Esophagus (tissue), 2 donors: Measurements from ENCODE around the gene CFLAR. TPM values are rescaled to one million over a fixed set of nuclear protein-coding genes. Genes with fewer than 3 reads are reported as not detected.
"Not testable (repeated sequence)": the region's sequence is repeated elsewhere in the genome, so short reads cannot be mapped to it uniquely, and the experiment has no call there.

ENCODE experiments used
- H3K27ac ChIP-seq, 2 donors: one replicate each; pipeline ENCODE4 v1.5.1; 2013; ENCODE audit warnings: low read depth in 2 of 2, mild to moderate bottlenecking in 2 of 2, inconsistent platforms in 1 of 2, low read length in 1 of 2, moderate library complexity in 1 of 2
- H3K27me3 ChIP-seq, 2 donors: one replicate each; pipeline ENCODE4 v1.6.1; 2013; ENCODE audit warnings: low read length in 2 of 2, control low read depth in 1 of 2, mild to moderate bottlenecking in 1 of 2; ENCODE audit not compliant: insufficient read depth in 2 of 2, control insufficient read depth in 1 of 2
- H3K36me3 ChIP-seq, 2 donors: one replicate each; pipeline ENCODE4 v1.6.1; 2013; ENCODE audit warnings: low read length in 1 of 2; ENCODE audit not compliant: control insufficient read depth in 2 of 2, insufficient read depth in 2 of 2
- H3K4me1 ChIP-seq, 2 donors: one replicate each; pipeline ENCODE4 v1.6.1; 2013; ENCODE audit warnings: low read length in 1 of 2; ENCODE audit not compliant: control insufficient read depth in 2 of 2, insufficient read depth in 2 of 2
- H3K4me3 ChIP-seq, 2 donors: one replicate each; pipeline ENCODE4 v1.5.1; 2013; ENCODE audit warnings: low read length in 2 of 2, mild to moderate bottlenecking in 2 of 2, low read depth in 1 of 2, moderate library complexity in 1 of 2
- H3K9me3 ChIP-seq, 2 donors: one replicate each; pipeline ENCODE4 v1.6.1; 2013; ENCODE audit warnings: mild to moderate bottlenecking in 2 of 2, low read depth in 1 of 2, low read length in 1 of 2, moderate library complexity in 1 of 2; ENCODE audit not compliant: control insufficient read depth in 2 of 2, insufficient read depth in 1 of 2
- WGBS, 2 donors: extraction: QIAGEN DNeasy Blood & Tissue Kit; methylation state at CpG; one replicate each; pipeline ENCODE4 v1.1.7; 2013; 5-methylcytosine and 5-hydroxymethylcytosine counted together
- polyA plus RNA-seq, 2 donors: library from polyadenylated mRNA; stranded (reverse); fragments of 200-250 nt; gene quantifications; one replicate each; pipeline ENCODE4 v1.2.3, GENCODE V29; 2013
- donor health status: healthy with polysubstance abuse.
- donor health status: Bipolar disorder and iron deficiency.

Gene CFLAR
- polyA plus RNA-seq, 2 donors: 39.6 to 58.5 TPM

DNA sequence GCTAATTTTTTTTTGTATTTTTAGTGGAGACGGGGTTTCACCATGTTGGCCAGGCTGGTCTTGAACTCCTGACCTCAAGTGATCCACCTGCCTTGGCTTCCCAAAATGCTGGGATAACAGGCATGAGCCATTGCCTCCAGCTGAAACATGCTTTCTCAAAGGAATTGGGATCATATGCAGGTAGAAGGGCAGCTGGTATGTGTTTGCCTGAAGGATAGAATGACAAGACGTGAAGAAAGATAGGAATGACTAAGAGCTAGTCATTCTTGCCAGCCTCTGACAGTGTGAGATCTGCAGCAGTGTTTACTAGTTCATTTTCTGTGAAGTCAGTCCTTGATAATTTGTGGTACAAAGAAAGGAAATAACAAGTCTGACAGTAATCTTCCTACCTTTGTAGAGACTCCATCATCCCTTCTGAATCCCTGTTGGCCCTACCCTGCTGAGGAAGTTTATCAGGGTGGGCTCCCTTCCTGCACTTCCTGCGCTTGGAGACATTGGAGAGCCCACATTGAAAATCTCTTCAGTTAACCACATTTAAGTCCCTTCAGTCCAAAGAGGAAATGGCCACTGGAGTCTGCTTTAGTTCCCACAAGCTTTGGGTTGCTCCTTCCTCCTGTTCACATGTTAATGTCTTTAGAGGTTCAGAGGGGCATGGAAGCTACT is 14.7 kb downstream of the CFLAR start:
- H3K4me3 ChIP-seq: peak overlapping the region in 1 of 2 donors; percentile 27
- peak overlapping the region; percentile 82 to 83 for H3K27ac ChIP-seq
- H3K4me1 ChIP-seq: peaks cover 3 to 9% of the 10 kb centered on the region in 2 donors
- H3K36me3 ChIP-seq: peaks cover 0 to 2% of the 10 kb centered on the region in 2 donors
- WGBS, 2 donors: 44 to 52% methylated on average over 3 of the region's 3 CpGs
- no peaks in the 10 kb centered on the region for H3K27me3 ChIP-seq
- no peaks in the 10 kb centered on the region for H3K9me3 ChIP-seq

GRCh38 chr2:201132518-201132917 is 16.6 kb downstream of the CFLAR start:
- 29 to 39% methylated on average over 1 of the region's 1 CpG for WGBS, 2 donors
- peak overlapping the region in 1 of 2 donors; percentile 42 for H3K27ac ChIP-seq
- H3K27me3 ChIP-seq: no peaks in the 10 kb centered on the region
- H3K4me3 ChIP-seq: no peak overlapping the region
- H3K4me1 ChIP-seq: peaks cover 2 to 6% of the 10 kb centered on the region in 2 donors
- peaks cover 2 to 14% of the 10 kb centered on the region in 2 donors for H3K36me3 ChIP-seq
- H3K9me3 ChIP-seq: no peaks in the 10 kb centered on the region

DNA sequence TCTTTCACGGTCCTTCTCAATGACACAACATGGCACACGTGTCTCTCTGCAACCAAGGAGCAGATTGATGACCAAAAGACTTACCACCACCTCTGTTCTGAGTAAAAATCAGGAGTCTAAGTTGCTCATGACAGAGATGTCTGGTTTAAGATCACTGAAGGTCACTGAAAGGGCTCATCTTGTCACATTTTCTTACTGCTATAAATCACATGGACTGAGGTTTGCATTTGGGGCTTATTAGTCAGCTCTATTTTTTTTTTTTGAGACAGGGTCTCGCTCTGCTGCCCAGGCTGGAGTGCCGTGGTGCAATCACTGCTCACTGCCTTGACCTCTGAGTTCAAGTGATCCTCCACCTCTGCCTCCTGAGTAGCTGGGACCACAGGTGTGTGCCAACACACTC is 19.4 kb downstream of the CFLAR start:
- Histone ChIP-seq H3K4me3 (no peak overlapping the region), H3K4me1 (peaks cover 0 to 9% of the 10 kb centered on the region in 2 donors), H3K27ac (peak overlapping the region in 1 of 2 donors; percentile 36), H3K9me3 (no peaks in the 10 kb centered on the region), H3K27me3 (no peaks in the 10 kb centered on the region), H3K36me3 (peaks cover 14 to 26% of the 10 kb centered on the region in 2 donors)
- 79 to 86% methylated on average over 4 of the region's 4 CpGs for WGBS, 2 donors

DNA sequence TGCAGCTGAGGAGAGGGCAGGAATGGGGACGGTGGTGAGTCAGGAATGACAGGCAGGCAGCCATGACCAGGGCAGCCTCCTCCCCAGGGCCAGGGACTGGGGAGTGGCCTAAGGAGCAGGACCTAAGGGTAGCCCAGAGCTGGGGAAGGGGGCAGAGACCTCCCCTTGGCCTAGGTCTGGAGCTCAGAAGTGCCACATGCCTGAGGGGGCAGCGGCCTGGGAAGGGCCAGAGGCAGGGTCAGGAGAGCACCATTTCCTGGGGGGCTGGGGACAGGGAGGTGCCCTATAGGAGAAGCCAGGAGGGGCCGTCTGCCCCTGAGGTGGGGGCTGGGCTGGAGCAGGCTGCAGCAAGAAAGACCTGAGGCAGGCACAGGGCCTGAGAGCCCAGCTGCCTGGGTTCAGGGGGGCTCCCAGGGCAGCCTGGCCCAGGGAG is 20.9 kb downstream of the CFLAR start:
- peaks cover 0 to 9% of the 10 kb centered on the region in 2 donors for H3K4me1 ChIP-seq
- peak overlapping the region; percentile 16 to 27 for H3K27ac ChIP-seq
- H3K9me3 ChIP-seq: no peaks in the 10 kb centered on the region
- H3K4me3 ChIP-seq: no peak overlapping the region
- WGBS, 2 donors: 76 to 78% methylated on average over 3 of the region's 3 CpGs
- H3K27me3 ChIP-seq: no peaks in the 10 kb centered on the region
- peaks cover 14 to 26% of the 10 kb centered on the region in 2 donors for H3K36me3 ChIP-seq

DNA sequence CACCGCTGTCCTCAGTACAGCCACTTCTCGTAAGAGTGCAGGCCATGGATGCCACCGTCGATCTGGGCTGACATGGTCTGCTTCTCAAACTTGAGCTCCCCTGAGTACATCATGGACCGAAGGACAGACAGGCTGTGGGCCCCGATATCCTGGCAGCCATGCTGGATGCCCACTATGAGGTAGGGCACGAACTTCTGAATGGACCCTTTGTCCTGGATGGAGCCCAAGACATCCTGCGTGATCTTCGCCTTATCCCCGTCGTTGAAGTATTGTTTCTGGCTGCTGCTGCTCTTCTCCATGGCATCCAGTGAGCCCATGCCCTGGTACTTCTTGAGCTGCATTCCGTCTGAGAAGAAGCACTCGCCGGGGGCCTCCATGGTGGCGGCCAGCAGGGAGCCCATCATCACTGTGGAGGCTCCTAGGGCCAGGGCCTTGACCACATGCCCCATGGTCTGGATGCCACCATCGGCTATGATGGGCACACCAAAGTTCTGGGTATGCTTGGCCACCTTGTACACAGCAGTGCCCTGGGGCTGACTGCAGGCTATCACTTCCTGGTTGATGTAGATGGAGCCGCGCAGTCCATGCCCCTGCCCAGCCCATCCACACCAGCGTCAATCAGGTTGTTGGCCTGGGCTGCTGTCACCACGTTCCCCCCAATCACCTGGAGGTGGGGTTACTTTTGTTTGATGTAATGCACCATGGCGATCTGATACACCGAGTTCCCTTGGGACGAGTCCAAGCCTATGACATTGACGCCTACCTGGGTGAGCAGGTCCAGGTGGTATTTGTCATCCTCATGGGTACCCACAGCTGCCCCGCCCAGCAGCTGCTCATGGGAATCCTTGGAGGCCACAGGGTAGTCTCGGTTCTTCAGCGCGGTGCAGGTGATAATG is 21.8 kb downstream of the CFLAR start:
- no peaks in the 10 kb centered on the region for H3K9me3 ChIP-seq
- no peak overlapping the region for H3K4me3 ChIP-seq
- 93 to 94% methylated on average over 28 of the region's 28 CpGs for WGBS, 2 donors
- peaks cover 0 to 9% of the 10 kb centered on the region in 2 donors for H3K4me1 ChIP-seq
- H3K27me3 ChIP-seq: no peaks in the 10 kb centered on the region
- peaks cover 14 to 26% of the 10 kb centered on the region in 2 donors for H3K36me3 ChIP-seq
- H3K27ac ChIP-seq: peak overlapping the region in 1 of 2 donors; percentile 42

DNA sequence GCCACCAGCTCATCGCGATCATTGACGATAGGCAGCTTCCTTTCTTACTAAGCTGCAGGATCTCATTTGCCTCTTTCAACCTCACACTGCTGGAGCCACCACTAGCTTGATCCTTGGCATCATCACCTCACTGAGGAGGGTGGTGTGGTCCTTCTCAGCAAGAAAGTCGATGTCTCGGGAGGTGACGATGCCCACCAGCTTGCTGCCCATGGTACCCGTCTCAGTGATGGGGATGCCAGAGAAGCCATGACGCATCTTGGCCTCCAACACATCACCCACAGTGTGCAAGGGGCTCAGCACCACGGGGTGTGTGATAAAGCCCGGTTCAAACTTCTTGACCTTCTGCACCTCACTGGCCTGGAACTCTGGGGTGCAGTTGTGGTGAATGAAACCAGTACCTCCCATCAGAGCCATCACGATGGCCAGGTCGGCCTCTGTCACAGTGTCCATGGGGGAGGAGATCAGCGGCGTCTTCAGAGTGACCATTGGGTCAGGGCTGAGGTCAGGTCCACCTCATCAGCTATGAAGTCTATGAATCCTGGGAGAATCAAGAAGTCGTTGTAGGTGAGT is 22.5 kb downstream of the CFLAR start:
- Histone ChIP-seq H3K4me3 (no peak overlapping the region), H3K36me3 (peaks cover 12 to 29% of the 10 kb centered on the region in 2 donors), H3K27me3 (no peaks in the 10 kb centered on the region), H3K4me1 (peaks cover 0 to 9% of the 10 kb centered on the region in 2 donors), H3K9me3 (no peaks in the 10 kb centered on the region), H3K27ac (peak overlapping the region in 1 of 2 donors; percentile 47)
- WGBS, 2 donors: 95% methylated on average over 15 of the region's 15 CpGs

- WGBS, 2 donors: 74 to 83% methylated on average over 14 of the region's 14 CpGs
- H3K36me3 ChIP-seq: peaks cover 12 to 29% of the 10 kb centered on the region in 2 donors
- H3K9me3 ChIP-seq: not testable (repeated sequence)
These were observed 23.2 kb downstream of the CFLAR start for GRCh38 chr2:201138986-201139781.

DNA sequence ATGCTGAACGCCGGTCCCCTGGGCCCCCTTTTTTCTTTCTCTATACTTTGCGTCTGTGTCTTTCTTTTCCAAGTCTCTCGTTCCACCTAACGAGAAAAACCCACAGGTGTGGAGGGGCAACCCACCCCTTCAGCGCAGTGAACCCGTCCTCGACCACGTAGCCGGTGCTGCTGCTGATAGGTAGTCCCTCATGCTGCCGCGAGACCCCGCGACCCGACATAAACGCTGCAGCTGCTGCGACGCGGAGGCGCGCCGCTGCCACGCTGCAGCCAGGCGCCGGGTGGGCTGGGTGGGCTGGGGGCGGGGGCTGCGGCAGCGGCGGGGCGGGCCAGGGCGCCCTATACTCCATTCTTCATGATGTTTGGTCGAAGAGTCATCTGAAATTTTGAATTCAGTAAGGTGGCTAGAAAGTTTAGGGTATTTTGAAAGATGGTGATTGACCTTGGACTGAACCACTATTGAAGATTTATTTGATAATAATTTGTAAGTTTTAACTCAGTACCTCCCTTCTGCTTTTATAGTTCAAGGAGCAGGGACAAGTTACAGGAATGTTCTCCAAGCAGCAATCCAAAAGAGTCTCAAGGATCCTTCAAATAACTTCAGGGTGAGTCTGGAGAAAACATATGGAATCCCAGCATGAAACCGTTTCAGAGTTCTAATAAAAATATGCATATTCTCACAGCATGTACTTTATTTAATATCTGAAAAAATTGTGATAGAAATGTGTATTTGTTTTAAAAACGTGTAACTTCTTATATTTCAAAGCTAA is 24.1 kb downstream of the CFLAR start:
- Histone ChIP-seq H3K4me3 (no peak overlapping the region), H3K27me3 (no peaks in the 10 kb centered on the region), H3K4me1 (peaks cover 0 to 9% of the 10 kb centered on the region in 2 donors), H3K36me3 (peaks cover 12 to 29% of the 10 kb centered on the region in 2 donors), H3K27ac (no peak overlapping the region), H3K9me3 (no peaks in the 10 kb centered on the region)
- WGBS, 2 donors: 79 to 81% methylated on average over 34 of the region's 34 CpGs

More at GRCh38 chr2:201138986-201139781, 23.2 kb downstream of the CFLAR start:
- H3K4me3 ChIP-seq, H3K4me1 ChIP-seq, H3K27ac ChIP-seq, H3K27me3 ChIP-seq: not testable (repeated sequence)
